ENCODE measurements around the gene AFAP1.

AFAP1 gene

DNA sequence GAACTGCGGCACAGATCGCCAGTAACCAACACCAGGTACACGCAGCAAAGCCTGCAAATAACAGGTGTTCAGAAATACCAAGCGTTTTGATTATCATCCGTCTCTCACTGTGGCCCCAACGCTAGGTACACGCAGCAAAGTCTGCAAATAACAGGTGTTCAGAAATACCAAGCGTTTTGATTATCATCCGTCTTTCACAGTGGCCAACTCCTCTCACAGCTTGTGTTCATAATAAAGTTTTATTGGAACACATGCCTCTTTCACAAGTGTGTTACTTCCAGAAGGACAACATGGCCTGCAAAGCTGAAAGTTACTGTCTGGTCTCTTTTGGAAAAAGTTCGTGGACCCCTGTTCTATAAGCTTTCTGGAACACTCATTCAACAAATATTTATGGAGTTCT is 153.1 kb downstream of the AFAP1 start:
- no peak for TF ChIP-seq CTCF (IDR thresholded peaks at IDR 0.05)
- no peak for TF ChIP-seq ZFX (IDR thresholded peaks at IDR 0.05; ENCODE audit: borderline replicate concordance)
- H3K27ac ChIP-seq: no peak overlapping the region

- H3K27ac ChIP-seq: no peak overlapping the region
- TF ChIP-seq CTCF (IDR thresholded peaks at IDR 0.05) (no peak), ZFX (IDR thresholded peaks at IDR 0.05; ENCODE audit: borderline replicate concordance) (no peak)
These were observed 153.6 kb downstream of the AFAP1 start for GRCh38 chr4:7786040-7786439.

GRCh38 chr4:7785017-7785416 is 154.6 kb downstream of the AFAP1 start:
- no peak overlapping the region for H3K27ac ChIP-seq
- TF ChIP-seq CTCF (IDR thresholded peaks at IDR 0.05) (no peak), ZFX (IDR thresholded peaks at IDR 0.05; ENCODE audit: borderline replicate concordance) (no peak)

GRCh38 chr4:7784131-7784870 is 155.4 kb downstream of the AFAP1 start:
- no peak for TF ChIP-seq ZFX (IDR thresholded peaks at IDR 0.05; ENCODE audit: borderline replicate concordance)
- no peak for TF ChIP-seq CTCF (IDR thresholded peaks at IDR 0.05)
- H3K27ac ChIP-seq: no peak overlapping the region

DNA sequence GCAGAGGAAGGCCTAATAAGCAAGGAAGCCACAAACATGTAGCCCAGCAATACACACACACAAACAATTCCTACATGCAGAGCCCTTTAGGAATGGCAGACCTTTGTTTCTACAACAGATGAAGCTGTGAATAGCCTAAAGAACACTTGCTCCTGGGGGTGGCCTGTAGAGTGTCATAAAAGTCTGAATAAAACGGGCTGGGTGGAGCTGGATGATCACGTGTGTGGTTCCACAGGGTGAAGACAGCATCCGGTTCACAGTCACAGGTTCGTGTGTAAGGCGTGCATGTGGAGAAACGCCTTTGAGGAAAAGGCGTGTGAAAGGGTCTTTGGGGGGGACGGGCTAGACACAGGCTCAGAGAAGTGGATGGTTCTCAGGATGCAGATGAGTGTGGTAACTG is 156.1 kb downstream of the AFAP1 start:
- TF ChIP-seq CTCF (IDR thresholded peaks at IDR 0.05) (no peak), ZFX (IDR thresholded peaks at IDR 0.05; ENCODE audit: borderline replicate concordance) (no peak)
- no peak overlapping the region for H3K27ac ChIP-seq

DNA sequence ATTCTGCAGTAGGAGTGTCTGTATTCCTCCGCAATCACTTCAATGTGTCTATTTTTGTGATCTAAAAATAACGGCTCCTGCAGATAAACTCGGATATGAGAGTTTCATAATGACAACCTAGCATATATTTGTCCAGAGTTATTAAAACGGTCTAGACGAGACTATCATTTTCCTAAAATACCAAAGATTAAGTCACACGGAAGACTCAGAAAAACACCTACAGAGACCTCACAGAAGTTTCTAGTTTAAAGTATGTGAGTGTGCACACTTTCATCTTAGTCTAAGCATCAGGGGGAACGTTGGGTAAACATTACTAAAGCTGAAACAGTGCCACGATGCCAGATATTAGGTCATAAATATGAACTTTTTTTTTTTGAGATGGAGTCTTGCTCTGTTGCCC is 156.9 kb downstream of the AFAP1 start:
- no peak overlapping the region for H3K27ac ChIP-seq
- TF ChIP-seq CTCF (IDR thresholded peaks at IDR 0.05): no peak
- TF ChIP-seq ZFX (IDR thresholded peaks at IDR 0.05; ENCODE audit: borderline replicate concordance): no peak

GRCh38 chr4:7781993-7782392 is 157.7 kb downstream of the AFAP1 start:
- no peak overlapping the region for H3K27ac ChIP-seq
- TF ChIP-seq CTCF (IDR thresholded peaks at IDR 0.05) (no peak), ZFX (IDR thresholded peaks at IDR 0.05; ENCODE audit: borderline replicate concordance) (no peak)
